AG09309 (cell line): ENCODE measurements around the gene ATPAF2.

Experiments used
- DNase-seq: peaks from one replicate; pipeline ENCODE4 v3.0.0-alpha.2; 2010; ENCODE audit warnings: low read depth
- H3K4me3 ChIP-seq: 2 replicates; pipeline ENCODE4 v1.5.1; 2011; ENCODE audit warnings: mild to moderate bottlenecking, low read depth, low read length, moderate library complexity; ENCODE audit not compliant: control insufficient read depth
- TF ChIP-seq, protein P1 (sequence below): IDR thresholded peaks from 2 replicates; pipeline ENCODE4 v1.5.1; 2011; ENCODE audit warnings: mild to moderate bottlenecking, low read depth, low read length, inconsistent platforms; ENCODE audit not compliant: insufficient read depth, control insufficient read depth; ENCODE audit errors: missing control alignments

The ATPAF2 gene

DNA sequence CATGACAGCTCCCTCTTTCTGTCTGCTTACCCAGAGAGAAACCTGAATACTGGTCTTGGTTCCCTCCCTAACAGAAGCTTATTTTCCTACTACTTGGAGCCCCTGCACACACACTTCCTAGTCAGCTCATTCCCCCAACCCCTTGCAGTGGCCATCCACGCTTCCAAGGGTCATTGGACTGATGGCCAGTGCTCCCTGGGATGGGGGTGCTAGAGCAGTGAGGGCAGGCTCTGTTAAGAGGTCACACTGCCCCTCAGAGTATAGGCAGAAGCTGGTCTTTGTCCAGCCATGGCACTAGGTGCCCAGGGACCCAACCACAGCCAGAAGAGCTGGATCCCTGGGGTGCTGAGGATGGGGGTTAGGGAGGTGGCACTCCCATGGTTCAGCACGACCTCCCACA lies 53.8 kb downstream of the ATPAF2 start:
- H3K4me3 ChIP-seq: no peak overlapping the region
- TF ChIP-seq, protein P1, sequence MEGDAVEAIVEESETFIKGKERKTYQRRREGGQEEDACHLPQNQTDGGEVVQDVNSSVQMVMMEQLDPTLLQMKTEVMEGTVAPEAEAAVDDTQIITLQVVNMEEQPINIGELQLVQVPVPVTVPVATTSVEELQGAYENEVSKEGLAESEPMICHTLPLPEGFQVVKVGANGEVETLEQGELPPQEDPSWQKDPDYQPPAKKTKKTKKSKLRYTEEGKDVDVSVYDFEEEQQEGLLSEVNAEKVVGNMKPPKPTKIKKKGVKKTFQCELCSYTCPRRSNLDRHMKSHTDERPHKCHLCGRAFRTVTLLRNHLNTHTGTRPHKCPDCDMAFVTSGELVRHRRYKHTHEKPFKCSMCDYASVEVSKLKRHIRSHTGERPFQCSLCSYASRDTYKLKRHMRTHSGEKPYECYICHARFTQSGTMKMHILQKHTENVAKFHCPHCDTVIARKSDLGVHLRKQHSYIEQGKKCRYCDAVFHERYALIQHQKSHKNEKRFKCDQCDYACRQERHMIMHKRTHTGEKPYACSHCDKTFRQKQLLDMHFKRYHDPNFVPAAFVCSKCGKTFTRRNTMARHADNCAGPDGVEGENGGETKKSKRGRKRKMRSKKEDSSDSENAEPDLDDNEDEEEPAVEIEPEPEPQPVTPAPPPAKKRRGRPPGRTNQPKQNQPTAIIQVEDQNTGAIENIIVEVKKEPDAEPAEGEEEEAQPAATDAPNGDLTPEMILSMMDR: no peak
- no peak for DNase-seq

DNA sequence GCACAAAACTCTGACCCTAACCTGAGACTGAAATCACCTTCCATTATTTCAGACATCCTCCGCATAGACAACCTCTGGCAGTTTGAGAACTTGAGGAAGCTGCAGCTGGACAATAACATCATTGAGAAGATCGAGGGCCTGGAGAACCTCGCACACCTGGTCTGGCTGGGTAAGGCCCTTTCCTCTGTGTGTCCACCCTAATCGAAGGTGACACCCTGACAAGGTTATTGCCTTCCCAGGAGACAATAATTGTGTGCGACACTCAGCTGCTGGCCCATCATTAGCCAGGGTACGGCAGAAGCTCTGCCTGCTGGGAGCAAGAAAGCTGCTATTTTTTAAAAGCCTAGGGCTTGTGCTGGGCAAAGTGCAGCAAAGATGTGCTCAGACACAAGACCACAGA lies 55.2 kb downstream of the ATPAF2 start:
- H3K4me3 ChIP-seq: no peak overlapping the region
- TF ChIP-seq, protein P1: no peak
- no peak for DNase-seq

DNA sequence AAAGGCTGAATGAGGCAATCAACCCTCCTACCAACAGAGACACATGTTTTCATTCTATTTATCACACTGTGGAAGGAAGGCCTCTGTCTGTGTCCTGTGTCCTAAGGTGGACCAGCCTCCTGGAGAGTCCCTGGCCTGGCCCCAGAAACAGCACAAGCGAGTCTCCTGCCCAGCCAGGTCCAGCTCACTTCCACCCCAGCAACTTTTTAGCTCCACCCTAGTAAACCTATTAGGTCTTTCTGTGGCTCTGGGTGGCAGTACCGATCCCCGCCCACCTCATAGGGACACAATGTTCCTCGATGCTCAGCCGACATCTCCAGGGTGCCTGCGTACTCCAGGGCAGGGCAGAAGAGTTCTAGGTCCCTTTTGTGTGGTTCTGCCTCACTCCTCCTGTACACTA lies 55.6 kb downstream of the ATPAF2 start:
- H3K4me3 ChIP-seq: no peak overlapping the region
- no peak for DNase-seq
- TF ChIP-seq, protein P1: no peak

DNA sequence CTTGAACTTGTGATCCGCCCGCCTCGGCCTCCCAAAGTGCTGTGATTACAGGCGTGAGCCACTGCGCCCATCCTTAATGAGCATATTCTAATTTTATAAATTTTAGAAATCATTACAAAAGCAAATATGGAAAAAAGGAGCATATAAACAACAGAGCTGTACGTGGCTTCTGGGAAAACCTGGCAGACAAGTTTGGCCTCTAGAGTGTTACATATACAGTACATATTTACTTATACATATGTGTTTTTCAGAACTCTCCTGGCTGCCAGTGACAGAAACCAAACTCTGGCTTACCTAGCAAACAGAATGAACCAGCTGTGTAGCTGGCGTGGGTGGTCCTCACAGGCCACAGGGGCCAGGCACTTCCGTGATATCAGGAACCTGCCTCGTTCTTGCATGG lies 56.2 kb downstream of the ATPAF2 start:
- TF ChIP-seq, protein P1: no peak

DNA sequence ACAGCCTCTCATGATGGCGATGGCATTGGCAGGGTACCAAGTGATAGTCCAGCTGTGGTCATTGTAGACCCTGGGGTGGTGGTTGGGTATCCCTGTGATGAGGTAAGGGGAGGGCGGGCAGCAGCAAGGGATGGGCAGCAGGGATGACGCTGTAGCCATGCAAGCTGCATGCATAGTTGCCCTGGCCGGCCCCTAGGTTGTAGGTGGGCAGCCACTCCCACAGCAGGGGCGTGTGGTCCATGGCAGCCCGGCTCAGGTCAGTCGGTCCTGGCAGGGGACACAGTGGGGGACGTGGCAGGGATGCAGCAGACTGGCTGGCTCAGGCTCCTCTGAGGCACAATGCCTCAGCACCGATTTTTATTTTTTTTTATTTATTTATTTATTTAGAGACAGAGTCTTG lies 57.6 kb downstream of the ATPAF2 start:
- no peak for DNase-seq
- TF ChIP-seq, protein P1: no peak
- no peak overlapping the region for H3K4me3 ChIP-seq

More for the DNA sequence above, 56.2 kb downstream of the ATPAF2 start:
- DNase-seq: no peak
- H3K4me3 ChIP-seq: no peak overlapping the region

DNA sequence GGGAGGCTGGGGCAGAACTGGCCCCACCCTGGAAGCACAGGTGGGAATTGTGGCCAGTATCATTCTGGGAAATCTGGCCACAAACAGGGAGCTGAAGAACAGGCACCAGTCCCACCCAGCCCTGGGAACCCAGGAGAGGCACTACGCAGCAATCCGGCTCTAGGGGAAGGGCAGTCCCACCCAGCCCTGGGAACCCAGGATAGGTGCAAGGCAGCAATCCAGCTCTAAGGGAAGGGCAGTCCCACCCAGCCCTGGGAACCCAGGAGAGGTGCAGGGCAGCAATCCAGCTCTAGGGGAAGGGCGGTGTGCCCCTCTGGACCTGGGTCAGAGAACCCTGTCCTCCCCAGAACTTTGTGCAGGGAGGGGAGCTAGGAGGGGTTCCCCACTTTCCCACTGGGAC lies 59.2 kb downstream of the ATPAF2 start:
- DNase-seq: no peak
- TF ChIP-seq, protein P1: no peak
- H3K4me3 ChIP-seq: no peak overlapping the region
